HCT116 (cell line): ENCODE data around the gene CRISPLD2. TPM values are rescaled to one million over a fixed set of nuclear protein-coding genes. Genes with fewer than 3 reads are reported as not detected.

Experiments
- ATAC-seq: fragments of 200-7000 bp; cut with Tn5 transposase; 2 replicates; pipeline ENCODE4 v1.9.1; 2020; ENCODE audit warnings: mild to moderate bottlenecking, moderate library complexity
- BruUV-seq: library from RNA; stranded (reverse); fragments of 400-500 nt; replicated peaks from 2 replicates; lab custom pipeline; 2021; lab: Mats Ljungman, UMichigan
- CTCF ChIA-PET: fragments of 300-600 bp; sonication (Branson Sonifier 250); formaldehyde crosslinking; loops from one replicate; lab custom pipeline; 2021; ENCODE audit warnings: antibody characterized with exemption; lab: Charles Lee
- POLR2A ChIA-PET: fragments of 300-600, 350-600 bp; sonication (Branson Sonifier 250); formaldehyde crosslinking; loops from one replicate; lab custom pipeline; 2021; ENCODE audit warnings: antibody characterized with exemption; lab: Charles Lee
- RAD21 ChIA-PET, 2 experiments: fragments of 300-600 bp; sonication (Branson Sonifier 250); formaldehyde crosslinking; loops; one replicate each; lab custom pipeline; 2023; ENCODE audit warnings: low total read pairs in 2 of 2; ENCODE audit not compliant: uncharacterized antibody in 2 of 2, unreplicated experiment in 2 of 2, low non-redundant PET in 1 of 2; lab: Charles Lee
- DNase-seq: peaks from one replicate; pipeline ENCODE4 v3.0.0-alpha.2; 2010; ENCODE audit warnings: low read depth, low spot score
- H2AFZ ChIP-seq: fragments of 200-600 bp; shearing (Covaris generic), sonication (generic); 2 replicates; pipeline ENCODE4 v1.6.1; 2017; ENCODE audit warnings: low read depth, mixed run types, mixed read lengths, antibody characterized with exemption, low read length; ENCODE audit not compliant: poor library complexity, severe bottlenecking
- H3K27ac ChIP-seq: 2 replicates; pipeline ENCODE4 v1.5.1; 2012; ENCODE audit warnings: low read depth, low read length
- H3K27me3 ChIP-seq: fragments of 200-600 bp; sonication (generic); 2 replicates; pipeline ENCODE4 v1.6.1; 2016; ENCODE audit warnings: mixed run types, low read length, mixed read lengths; ENCODE audit not compliant: insufficient read depth
- H3K36me3 ChIP-seq, 2 experiments: fragments of 200-500 bp in 1 of 2; fragments of 200-600 bp in 1 of 2; sonication (Bioruptor generic) in 1 of 2; sonication (generic) in 1 of 2; 2 replicates each; pipeline versions ENCODE4 v1.5.1 to v1.6.1; 2014 to 2016; ENCODE audit warnings: low read length in 2 of 2, inconsistent platforms in 1 of 2, mixed read lengths in 1 of 2, mixed run types in 1 of 2; ENCODE audit not compliant: insufficient read depth in 2 of 2, control insufficient read depth in 1 of 2
- H3K4me1 ChIP-seq, 2 experiments: fragments of 200-600 bp in 1 of 2; sonication (generic) in 1 of 2; 2 replicates each; pipeline versions ENCODE4 v1.5.1 to v1.6.1; 2012 to 2017; ENCODE audit warnings: low read length in 2 of 2, inconsistent platforms in 1 of 2, mild to moderate bottlenecking in 1 of 2, mixed read lengths in 1 of 2, mixed run types in 1 of 2, moderate library complexity in 1 of 2; ENCODE audit not compliant: insufficient read depth in 2 of 2, control insufficient read depth in 1 of 2
- H3K4me2 ChIP-seq: fragments of 200-600 bp; sonication (generic); 2 replicates; pipeline ENCODE4 v1.6.1; 2017; ENCODE audit warnings: mixed run types, low read length, mixed read lengths
- H3K4me3 ChIP-seq, 2 experiments: fragments of 200-600 bp in 1 of 2; sonication (generic) in 1 of 2; replicated peaks in 1 of 2; 2 replicates each; pipeline ENCODE4 v1.5.1; 2011 to 2016; ENCODE audit warnings: low read length in 2 of 2, control low read depth in 1 of 2, low read depth in 1 of 2, mild to moderate bottlenecking in 1 of 2, mixed read lengths in 1 of 2, mixed run types in 1 of 2
- H3K79me2 ChIP-seq: fragments of 200-600 bp; sonication (generic); 2 replicates; pipeline ENCODE4 v1.6.1; 2017; ENCODE audit warnings: mild to moderate bottlenecking, mixed run types, low read length, moderate library complexity, mixed read lengths; ENCODE audit not compliant: insufficient read depth
- H3K9ac ChIP-seq: fragments of 200-600 bp; sonication (generic); 2 replicates; pipeline ENCODE4 v1.6.1; 2016; ENCODE audit warnings: low read length, mixed read lengths
- H3K9me2 ChIP-seq: fragments of 200-600 bp; sonication (generic), shearing (Covaris generic); 2 replicates; pipeline ENCODE4 v1.6.1; 2017; ENCODE audit warnings: mixed run types, mild to moderate bottlenecking, moderate library complexity; ENCODE audit not compliant: insufficient read depth
- H3K9me3 ChIP-seq, 2 experiments: fragments of 200-500 bp in 1 of 2; fragments of 200-600 bp in 1 of 2; sonication (Bioruptor generic) in 1 of 2; sonication (generic) in 1 of 2; 2 replicates each; pipeline ENCODE4 v1.6.1; 2014 to 2017; ENCODE audit warnings: low read length in 2 of 2, mixed read lengths in 2 of 2, inconsistent platforms in 1 of 2, low read depth in 1 of 2, mild to moderate bottlenecking in 1 of 2, mixed run types in 1 of 2, moderate library complexity in 1 of 2; ENCODE audit not compliant: control insufficient read depth in 1 of 2, insufficient read depth in 1 of 2
- H4K20me1 ChIP-seq: fragments of 200-600 bp; sonication (generic), shearing (Covaris generic); 2 replicates; pipeline ENCODE4 v1.6.1; 2017; ENCODE audit warnings: mixed run types, mild to moderate bottlenecking, moderate library complexity; ENCODE audit not compliant: insufficient read depth
- JUND ChIP-seq: IDR thresholded peaks from 2 replicates; pipeline ENCODE4 v1.6.1; 2012
- TCF7L2 ChIP-seq: IDR thresholded peaks from 2 replicates; pipeline ENCODE4 v1.7.0; 2011; ENCODE audit warnings: borderline replicate concordance, inconsistent platforms; ENCODE audit not compliant: insufficient read depth, insufficient read length; ENCODE audit errors: extremely low read depth
- YY1 ChIP-seq: IDR thresholded peaks from 2 replicates; pipeline ENCODE4 v1.6.1; 2011; ENCODE audit warnings: low read length, low read depth, moderate library complexity, mild to moderate bottlenecking; ENCODE audit not compliant: insufficient replicate concordance; ENCODE audit errors: extremely low read depth
- ZFX ChIP-seq: fragments of 450-650 bp; IDR thresholded peaks from 2 replicates; pipeline ENCODE4 v1.6.1; 2017
- ZNF274 ChIP-seq: fragments of 200-500 bp; sonication (Bioruptor generic); IDR thresholded peaks from 2 replicates; pipeline ENCODE4 v1.6.1; 2014; ENCODE audit warnings: mild to moderate bottlenecking, low read depth, low read length, inconsistent platforms
- intact Hi-C: fragments of 100-400 bp; cut with micrococcal nuclease; formaldehyde crosslinking; loops from 2 replicates; pipeline ENCODE4 v1.10.0; 2022
- total RNA-seq: library from RNA; stranded (reverse); gene quantifications from one replicate; pipeline ENCODE4 v1.2.1, GENCODE V29; 2021; ENCODE audit not compliant: unreplicated experiment
- TF ChIP-seq, protein P1 (sequence below), 3 experiments: fragments of 200-600 bp in 1 of 3; sonication (generic) in 1 of 3; IDR thresholded peaks in 2 of 3; conservative IDR thresholded peaks in 1 of 3; 2 replicates each; pipeline ENCODE4 v1.5.1; 2012 to 2017; ENCODE audit warnings: low read depth in 2 of 3, low read length in 2 of 3, antibody characterized with exemption in 1 of 3, borderline replicate concordance in 1 of 3, control low read depth in 1 of 3, mild to moderate bottlenecking in 1 of 3, mixed read lengths in 1 of 3, mixed run types in 1 of 3, moderate library complexity in 1 of 3; ENCODE audit not compliant: insufficient read depth in 1 of 3

Gene CRISPLD2
- total RNA-seq, 1 experiment from 2014 or later, result 4.6 TPM

DNA sequence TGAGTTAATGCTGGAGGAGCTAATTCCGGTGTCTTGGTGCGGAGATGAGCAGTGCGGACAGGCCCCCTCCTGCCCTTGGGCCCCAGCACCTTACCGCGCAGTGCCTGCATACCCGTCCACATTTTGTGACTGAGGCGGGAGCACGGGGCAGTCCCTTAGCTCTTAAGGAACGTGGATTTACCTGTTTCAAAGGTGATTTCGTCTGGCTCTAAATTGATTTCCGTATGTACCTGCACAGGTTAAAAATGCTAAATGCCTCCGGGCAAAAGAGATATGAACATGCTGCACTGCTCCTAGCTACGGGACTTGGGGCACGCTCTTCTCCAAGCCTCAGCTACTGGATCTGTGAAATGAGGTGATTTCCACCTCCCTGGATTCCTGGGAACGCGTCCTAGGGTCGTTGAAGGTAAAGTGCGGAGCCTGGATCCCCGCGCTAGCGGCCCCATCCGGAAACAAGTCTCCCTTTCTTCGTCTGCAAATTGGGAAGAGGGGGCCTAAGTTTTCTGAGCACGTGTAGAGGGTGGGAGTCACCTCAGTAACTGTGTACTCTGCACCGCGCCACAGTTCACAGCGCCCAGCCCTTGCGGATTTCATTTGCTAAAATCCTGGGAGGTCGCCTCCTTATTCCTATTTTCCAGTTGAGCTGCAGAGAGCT, 669 bp upstream of the CRISPLD2 start (continued):
- TF ChIP-seq ZFX (no peak), JUND (no peak), YY1 (no peak), ZNF274 (no peak)
- TF ChIP-seq, protein P1, sequence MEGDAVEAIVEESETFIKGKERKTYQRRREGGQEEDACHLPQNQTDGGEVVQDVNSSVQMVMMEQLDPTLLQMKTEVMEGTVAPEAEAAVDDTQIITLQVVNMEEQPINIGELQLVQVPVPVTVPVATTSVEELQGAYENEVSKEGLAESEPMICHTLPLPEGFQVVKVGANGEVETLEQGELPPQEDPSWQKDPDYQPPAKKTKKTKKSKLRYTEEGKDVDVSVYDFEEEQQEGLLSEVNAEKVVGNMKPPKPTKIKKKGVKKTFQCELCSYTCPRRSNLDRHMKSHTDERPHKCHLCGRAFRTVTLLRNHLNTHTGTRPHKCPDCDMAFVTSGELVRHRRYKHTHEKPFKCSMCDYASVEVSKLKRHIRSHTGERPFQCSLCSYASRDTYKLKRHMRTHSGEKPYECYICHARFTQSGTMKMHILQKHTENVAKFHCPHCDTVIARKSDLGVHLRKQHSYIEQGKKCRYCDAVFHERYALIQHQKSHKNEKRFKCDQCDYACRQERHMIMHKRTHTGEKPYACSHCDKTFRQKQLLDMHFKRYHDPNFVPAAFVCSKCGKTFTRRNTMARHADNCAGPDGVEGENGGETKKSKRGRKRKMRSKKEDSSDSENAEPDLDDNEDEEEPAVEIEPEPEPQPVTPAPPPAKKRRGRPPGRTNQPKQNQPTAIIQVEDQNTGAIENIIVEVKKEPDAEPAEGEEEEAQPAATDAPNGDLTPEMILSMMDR (IDR thresholded peaks at IDR 0.05 in 2 of 3, conservative IDR thresholded peaks at IDR 0.05 in 1 of 3; ENCODE audit: borderline replicate concordance in 1 of 3, insufficient read depth in 1 of 3, low read depth in 2 of 3, low read length in 2 of 3), result no peak

GRCh38 chr16:84820305-84820684, 510 bp downstream of the CRISPLD2 start:
- BruUV-seq, result TSS peak; percentile 71
- DNase-seq (no peak), ATAC-seq (peak; percentile 17)
- Histone ChIP-seq H3K9ac (peak overlapping the region; percentile 31; the same call in 1 of the 2 replicates), H4K20me1 (no peaks in the 10 kb centered on the region), H3K4me2 (peak overlapping the region; percentile 97), H3K27me3 (no peaks in the 10 kb centered on the region), H3K4me3 (peak overlapping the region; percentile 38 to 64), H3K4me1 (peaks cover 7 to 15% of the 10 kb centered on the region in 2 experiments), H3K79me2 (no peaks in the 10 kb centered on the region), H2AFZ (peak overlapping the region; percentile 69), H3K9me2 (no peaks in the 10 kb centered on the region), H3K36me3 (no peaks in the 10 kb centered on the region), H3K9me3 (no peaks in the 10 kb centered on the region), H3K27ac (no peak overlapping the region)
- ChIA-PET POLR2A (interaction anchor here (0.9 to 4.4 kb wide), 12 partner anchors 8 to 307 kb away, joined by 3 to 40 read pairs (median 4); no protein-coding TSS in a partner anchor), RAD21 (interaction anchor here in 1 of 2 experiments (0.9 kb wide), 1 partner anchor 13 kb away, joined by 3 read pairs; no protein-coding TSS in a partner anchor), CTCF (interaction anchor here (1.2 kb wide), 1 partner anchor 10 kb away, joined by 3 read pairs; no protein-coding TSS in a partner anchor)
- intact Hi-C loops, result no loop called here
- TF ChIP-seq TCF7L2, result no peak
- TF ChIP-seq ZNF274, result no peak
